GM06990 (cell line): ENCODE results near the gene TEF.

ENCODE experiments used
- DNase-seq: peaks from one replicate; pipeline ENCODE4 v3.0.0-alpha.2; 2011; ENCODE audit not compliant: insufficient read length; ENCODE audit errors: extremely low read depth
- H3K27me3 ChIP-seq: replicated peaks from 2 replicates; pipeline ENCODE4 v1.6.0; 2011; ENCODE audit warnings: low read length; ENCODE audit not compliant: control insufficient read depth, insufficient read depth
- H3K36me3 ChIP-seq: 2 replicates; pipeline ENCODE4 v1.5.1; 2011; ENCODE audit warnings: low read length; ENCODE audit not compliant: control insufficient read depth, insufficient read depth
- H3K4me3 ChIP-seq: replicated peaks from 2 replicates; pipeline ENCODE4 v1.5.1; 2011; ENCODE audit warnings: low read depth, mild to moderate bottlenecking, control low read depth, low read length
- TF ChIP-seq, protein P1 (sequence below): IDR thresholded peaks from 2 replicates; pipeline ENCODE4 v1.5.1; 2011; ENCODE audit warnings: low read length, control low read depth, mild to moderate bottlenecking, inconsistent platforms; ENCODE audit not compliant: insufficient read depth, poor library complexity, severe bottlenecking

Gene TEF

DNA sequence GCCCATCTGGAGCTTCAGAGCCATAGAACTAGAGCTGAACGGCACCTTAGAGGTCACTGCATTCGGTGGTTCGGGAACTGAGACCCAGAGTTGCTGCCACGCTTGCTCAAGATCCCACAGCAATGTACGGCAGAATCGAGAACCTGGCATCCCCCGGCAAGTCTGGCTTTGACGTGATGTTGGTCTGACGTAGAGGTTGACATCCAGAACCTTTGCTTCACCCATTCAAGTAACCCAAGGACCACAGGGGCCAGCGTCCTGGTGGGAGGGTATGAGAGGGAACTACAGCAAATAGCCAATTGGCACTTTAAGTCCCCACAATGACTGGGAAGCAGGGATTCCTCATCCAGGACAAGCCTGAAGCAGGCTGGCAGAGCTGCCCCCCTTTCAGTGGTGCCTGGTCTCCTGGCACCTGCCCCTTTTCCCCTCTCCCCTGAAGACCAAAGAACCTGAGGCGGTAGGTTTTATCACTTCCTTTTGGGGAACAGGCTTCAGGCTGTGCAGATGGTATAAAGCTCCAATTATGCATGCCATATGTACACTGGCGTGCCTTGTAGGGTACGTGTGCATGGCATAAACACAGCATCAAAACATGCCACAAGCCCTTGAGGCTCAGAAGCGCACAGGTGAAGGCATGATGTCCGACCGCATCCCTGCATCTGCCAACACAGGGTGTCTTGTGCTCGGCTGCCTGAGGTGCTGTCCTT, 15.3 kb upstream of the TEF start:
- H3K36me3 ChIP-seq: no peaks in the 10 kb centered on the region
- H3K27me3 ChIP-seq: peaks cover 3% of the 10 kb centered on the region
- DNase-seq: no peak
- no peak overlapping the region for H3K4me3 ChIP-seq
- TF ChIP-seq, protein P1, sequence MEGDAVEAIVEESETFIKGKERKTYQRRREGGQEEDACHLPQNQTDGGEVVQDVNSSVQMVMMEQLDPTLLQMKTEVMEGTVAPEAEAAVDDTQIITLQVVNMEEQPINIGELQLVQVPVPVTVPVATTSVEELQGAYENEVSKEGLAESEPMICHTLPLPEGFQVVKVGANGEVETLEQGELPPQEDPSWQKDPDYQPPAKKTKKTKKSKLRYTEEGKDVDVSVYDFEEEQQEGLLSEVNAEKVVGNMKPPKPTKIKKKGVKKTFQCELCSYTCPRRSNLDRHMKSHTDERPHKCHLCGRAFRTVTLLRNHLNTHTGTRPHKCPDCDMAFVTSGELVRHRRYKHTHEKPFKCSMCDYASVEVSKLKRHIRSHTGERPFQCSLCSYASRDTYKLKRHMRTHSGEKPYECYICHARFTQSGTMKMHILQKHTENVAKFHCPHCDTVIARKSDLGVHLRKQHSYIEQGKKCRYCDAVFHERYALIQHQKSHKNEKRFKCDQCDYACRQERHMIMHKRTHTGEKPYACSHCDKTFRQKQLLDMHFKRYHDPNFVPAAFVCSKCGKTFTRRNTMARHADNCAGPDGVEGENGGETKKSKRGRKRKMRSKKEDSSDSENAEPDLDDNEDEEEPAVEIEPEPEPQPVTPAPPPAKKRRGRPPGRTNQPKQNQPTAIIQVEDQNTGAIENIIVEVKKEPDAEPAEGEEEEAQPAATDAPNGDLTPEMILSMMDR: no peak

DNA sequence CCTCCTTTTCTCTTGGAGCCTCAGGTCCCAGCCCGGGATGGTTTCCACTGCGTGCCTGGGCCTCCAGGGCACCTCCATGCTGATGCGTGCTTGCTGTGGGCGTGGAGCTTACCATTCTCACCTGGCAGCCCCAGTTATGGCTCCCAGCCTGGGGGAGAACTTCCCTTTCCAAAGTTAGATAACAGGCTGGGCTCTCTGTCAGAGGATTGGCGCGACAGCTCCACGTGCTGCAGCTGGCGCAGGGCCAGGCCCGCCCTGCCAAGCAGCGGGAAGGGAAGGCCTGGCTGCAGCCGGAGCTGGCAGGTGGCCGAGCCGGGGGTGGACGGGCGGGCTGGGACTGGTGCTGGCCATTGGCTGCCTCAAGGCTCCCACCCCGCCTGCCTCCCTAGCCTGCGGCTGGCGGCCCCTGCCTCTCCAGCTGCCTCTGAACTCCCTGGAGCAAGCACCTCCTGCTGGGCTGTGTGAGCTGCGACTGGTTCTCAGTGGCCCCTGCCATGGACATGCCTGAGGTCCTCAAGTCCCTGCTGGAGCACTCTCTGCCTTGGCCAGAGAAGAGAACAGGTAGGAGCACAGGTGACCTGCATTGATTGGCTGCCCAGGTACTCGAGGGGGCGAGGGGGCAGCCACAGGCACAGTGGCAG, 14.6 kb upstream of the TEF start:
- Histone ChIP-seq H3K27me3 (peaks cover 3% of the 10 kb centered on the region), H3K4me3 (no peak overlapping the region), H3K36me3 (no peaks in the 10 kb centered on the region)
- TF ChIP-seq, protein P1: no peak
- DNase-seq: no peak

DNA sequence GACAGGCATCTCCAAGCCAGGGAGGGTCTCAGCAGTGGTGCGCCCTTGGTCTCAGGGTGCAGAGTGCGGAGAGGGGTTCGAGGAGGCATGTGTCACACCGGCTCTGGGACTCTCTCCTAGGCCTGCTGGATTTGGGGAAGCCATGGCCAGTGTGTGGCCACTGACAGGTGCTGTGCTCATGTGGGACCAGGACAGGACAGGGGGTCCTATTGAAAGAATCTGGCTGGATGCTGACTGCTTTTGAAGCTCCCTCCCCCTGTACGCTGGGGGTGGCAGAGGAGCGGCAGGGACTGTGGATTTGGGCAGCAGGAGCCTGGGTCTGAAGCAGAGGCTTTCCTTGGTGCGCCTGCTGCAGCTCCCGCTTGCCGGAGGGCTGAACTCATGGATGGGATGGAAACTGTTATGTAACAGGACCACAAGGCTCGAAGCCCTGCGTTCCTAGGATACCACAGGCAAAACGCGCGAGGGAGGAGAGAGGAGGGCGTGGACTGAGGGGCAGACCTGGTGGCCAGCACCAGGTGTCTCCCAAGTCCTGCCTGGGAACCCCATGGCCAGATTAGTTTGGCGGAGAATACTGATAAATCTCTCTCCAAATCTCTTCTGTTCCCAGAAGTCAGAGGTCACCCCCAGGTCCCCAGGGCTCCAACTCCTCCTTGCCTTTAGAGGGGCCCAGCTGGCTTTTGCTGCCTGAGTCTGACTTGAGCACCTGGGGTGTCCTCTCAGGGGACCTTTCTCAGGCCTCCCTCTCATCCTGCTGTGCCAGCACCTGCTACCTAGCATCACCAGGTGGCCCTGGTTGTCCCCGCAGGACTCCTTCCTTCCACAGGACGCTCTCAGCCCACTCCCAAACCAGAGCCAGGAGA, 13.8 kb upstream of the TEF start:
- TF ChIP-seq, protein P1: no peak
- H3K27me3 ChIP-seq: peaks cover 3% of the 10 kb centered on the region
- no peaks in the 10 kb centered on the region for H3K36me3 ChIP-seq
- DNase-seq: no peak
- no peak overlapping the region for H3K4me3 ChIP-seq

DNA sequence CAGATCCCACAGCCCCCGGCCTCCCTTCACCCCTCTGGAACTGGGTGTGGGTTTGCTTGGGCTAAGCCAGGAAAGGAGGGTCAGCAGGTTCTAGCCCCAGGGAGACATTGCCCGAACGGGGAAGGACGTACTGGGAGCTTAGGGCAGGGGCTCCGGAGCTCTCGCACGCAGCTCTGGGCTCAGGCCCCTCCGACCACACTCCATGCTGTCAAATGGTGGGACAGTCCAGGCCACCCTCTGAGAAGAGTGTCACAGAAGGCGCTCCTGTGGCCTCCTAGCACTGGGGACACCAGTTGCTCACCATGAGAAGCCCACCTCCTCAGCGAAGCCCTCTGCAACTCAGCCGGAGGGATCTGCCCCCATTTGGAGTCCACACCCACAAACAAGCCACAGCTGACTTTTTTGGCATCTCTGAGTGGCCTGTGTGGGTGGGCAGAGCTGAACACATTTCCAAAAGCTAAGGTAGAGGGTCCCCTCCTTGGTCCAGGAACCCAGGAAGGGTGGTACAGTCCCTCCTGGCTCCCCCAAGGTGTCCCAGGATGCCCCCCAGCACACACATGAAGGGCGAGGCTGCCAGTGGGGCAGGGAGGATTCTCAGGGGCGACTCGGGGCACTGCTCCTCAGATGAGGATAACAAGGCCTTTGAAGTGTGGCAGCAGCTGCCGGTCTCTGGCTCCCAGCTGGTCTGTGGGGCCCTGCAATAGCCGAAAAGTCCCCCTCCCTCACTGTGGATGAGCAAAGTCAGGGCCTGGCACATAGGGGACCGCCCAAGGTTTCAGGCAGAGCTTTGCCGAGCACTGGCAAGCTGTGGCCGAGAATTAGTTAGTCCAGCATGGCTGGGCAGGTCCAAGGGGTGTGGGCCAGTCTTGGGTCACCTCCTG, 13.0 kb upstream of the TEF start:
- Histone ChIP-seq H3K27me3 (peaks cover 3% of the 10 kb centered on the region), H3K4me3 (no peak overlapping the region), H3K36me3 (no peaks in the 10 kb centered on the region)
- TF ChIP-seq, protein P1: no peak
- no peak for DNase-seq

DNA sequence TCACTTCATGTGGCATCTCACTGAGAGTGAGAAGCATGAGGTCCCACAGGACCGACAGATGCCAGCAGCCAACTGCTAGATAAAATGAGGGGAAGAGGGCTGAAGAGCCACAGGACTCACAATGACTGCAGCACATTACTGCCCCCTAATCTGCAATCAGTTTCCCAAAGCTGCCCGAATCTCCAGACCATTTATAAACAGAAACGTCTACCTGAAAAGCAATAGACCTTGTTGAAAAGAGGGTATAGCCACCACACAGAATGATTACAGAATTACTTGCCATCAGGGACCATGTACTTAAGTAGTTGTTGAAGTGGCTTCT, 12.4 kb upstream of the TEF start:
- no peak overlapping the region for H3K4me3 ChIP-seq
- no peaks in the 10 kb centered on the region for H3K36me3 ChIP-seq
- DNase-seq: no peak
- TF ChIP-seq, protein P1: no peak
- H3K27me3 ChIP-seq: peaks cover 3% of the 10 kb centered on the region
